ENCODE measurements around the gene PADI2.

PADI2 gene

DNA sequence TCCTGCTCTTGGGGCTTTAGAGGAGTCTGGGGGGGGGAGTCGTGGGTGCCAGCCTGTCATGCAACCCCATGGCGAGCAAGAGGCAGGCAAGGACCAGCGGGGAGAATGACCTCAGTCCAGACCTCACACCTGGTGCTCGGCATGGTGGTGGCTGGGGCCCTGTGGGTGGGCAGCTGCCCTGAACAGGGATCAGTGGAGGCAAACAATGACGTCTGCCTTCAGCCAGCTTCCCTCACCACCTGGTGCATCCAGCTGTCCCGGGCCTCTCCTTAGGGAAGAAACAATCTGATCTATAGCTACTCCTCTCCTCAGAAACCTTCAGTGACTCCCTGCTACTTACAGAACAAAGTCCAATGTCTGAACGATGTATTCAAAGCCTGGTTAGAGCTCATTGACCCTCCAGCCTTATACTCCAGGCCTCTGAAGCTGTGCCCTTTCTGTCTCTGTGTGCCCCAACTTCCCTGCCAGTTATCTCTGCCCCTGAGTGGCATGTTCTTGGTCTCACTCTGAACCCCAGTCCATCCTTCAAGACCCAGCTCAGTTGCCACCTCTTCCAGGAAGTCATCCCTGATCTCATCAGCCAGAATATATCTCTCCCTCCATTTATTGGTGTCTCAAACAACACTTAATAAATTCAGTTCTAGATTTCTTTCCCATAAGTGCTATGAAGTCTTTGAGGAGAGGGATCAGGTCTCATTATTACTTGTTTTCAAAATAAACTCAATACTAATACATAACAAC, 6.6 kb downstream of the PADI2 start:
- DNase-seq: no peak

DNA sequence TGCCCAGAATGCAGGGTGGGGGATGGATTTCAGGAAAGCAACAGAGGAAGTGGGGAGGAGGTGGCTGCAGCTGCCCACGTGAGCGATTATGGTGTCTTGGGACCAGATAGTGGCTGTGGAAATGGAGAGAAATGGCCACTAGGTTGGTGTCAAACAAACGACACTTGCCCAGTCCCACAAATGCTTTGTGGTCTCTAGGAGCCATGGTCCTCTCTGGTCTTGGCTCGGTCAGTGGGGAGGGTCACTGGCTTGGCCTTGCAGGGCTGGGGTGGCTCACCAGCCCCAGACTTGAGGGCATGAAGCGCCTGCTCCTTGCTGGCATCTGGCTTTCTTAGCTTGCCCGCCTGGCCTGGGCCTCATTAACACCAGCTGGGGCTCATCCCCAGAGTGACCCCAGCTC, 7.2 kb downstream of the PADI2 start:
- DNase-seq: no peak

DNA sequence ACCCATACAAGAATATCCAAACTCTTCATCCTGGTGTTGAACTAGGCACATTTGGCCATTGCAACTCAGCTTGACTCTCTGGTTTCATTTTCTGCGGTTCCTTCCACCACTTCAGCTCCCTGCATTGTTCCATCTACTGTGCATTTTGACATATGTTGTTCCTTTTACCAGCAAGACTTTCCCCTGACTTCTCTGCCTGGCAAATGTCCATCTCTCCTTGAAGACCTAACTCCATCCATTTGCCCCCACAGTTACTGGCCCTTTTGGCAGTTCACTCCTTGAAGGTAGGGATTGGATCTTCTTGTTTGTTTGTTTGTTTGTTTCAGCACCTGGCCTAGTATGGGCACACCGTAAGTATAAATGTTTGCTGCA, 8.7 kb downstream of the PADI2 start:
- DNase-seq: no peak

DNA sequence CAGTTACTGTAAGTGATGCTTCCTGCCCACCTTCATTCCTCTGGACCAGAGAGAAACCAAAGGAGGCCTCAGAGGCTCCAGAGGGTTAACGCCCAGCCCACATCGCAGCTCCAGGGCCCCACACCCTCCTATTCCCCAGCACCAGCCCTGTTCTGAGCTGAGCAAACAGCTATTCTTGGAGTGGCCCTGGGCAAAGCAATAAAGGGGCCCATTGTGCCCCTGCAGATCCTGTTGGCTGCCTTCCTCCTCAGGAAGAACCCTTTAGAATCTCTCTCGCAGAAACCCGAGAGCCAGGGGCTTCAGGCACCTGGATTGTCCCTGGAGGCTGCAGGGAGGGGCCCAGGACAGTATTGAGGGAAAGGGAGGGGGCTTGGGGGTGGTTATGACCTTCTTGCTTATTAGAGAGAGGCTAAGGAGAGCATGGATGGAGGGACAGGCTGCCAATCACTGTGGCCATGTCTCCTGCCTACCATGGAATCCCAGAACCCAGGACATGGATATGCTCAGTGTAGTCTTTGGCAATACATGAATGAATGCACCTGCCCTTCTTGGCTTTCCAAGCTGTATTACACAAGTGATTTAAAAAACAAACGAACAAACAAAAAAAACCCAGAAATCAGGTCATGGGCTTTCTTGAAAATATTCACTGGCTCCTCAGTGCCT, 9.2 kb downstream of the PADI2 start:
- DNase-seq: peak; percentile 28

DNA sequence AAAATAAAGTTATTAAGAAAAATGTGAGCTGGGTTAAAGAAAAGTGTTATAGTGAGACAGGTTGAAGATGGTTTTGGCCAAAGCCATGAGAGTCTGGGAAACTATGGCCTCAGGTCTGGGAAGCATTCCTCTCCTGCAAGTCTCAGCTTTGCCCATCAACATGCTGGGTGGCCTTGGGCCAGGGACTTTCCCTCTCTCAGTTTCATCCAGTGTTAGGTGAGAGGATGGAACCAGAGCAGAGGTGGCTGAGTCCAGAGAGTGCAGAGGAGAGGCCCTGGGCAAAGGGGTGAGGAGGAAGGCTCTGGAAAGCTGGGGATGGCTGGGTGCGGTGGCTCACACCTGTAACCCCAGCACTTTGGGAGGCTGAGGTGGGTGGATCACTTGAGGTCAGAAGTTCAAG, 10.5 kb downstream of the PADI2 start:
- DNase-seq: no peak

DNA sequence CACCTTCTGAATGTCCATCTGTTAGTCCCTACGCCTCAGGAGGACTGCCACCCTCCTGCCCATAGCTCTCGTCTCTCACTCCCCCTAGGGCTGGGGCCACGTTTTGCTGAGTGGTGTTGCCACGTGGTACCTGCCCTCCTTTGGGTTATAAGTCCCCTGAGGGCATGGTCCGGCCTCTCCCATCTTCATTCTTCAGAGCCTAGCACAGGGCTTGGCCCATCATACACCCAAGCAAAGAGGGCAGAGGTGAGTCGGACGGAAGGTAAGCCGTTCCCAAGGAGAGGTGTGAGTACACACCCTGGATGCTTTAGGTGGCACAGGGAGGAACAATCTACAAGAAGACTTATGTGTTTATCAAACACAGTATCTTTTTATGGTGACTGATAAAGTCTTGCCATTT, 10.9 kb downstream of the PADI2 start:
- no peak for DNase-seq

DNA sequence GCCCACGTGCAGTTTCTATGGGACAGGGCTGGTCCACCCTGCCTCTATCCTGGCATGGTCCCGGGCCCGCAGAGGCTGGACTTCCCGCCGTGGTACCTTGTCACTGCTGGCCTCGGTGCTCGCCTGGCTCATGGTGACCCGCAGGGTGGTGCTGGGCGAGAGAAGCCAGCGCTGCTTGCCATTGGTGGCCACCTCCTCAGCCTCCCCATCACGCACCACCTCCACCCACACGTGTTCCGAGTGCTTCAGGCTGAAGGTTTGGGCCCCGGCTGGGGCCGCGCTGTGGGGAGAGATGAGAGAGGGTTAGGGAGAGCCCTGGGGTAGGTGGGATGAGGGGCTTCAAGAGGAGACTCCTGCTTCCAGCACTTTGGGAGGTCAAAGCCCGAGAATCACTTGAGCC, 14.5 kb downstream of the PADI2 start:
- DNase-seq: no peak

DNA sequence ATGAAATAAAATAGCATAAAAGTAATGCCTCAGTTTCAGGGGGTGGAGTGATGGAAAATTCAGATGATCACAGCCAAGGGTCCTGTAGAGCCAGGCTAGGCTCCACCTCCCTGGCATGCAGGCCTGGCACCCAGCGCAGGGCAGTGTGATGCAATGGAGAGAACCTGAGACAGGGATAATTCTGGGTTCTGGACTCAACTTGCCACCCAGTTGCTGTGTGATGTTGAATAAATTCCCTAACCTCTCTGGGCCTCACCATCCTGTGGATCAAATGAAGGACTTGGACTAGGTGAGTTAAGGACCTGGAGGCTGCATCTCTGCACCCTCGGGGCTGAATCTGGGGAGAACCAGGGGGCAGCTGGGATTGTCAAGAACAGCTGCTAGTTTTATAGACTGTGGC, 17.0 kb downstream of the PADI2 start:
- no peak for DNase-seq

DNA sequence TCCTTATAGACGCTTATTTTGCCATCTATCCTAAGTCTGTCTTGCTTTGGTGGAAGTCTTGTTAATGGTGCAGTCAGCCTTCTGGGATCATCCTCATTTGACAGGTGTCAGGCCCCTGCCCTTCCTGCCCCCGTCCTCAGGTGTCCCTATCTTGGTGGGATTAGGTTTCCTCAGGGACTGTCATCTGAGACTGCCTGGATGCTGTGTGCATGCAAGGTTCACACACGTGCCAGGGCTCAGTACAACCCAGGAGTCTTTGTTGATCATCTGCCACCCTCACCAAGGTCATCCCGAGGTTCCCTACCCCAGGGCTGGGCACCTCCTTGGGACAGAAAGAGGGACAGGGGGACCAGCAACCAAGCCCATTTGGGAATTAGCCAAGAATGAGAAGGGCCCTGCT, 18.0 kb downstream of the PADI2 start:
- DNase-seq: no peak

DNA sequence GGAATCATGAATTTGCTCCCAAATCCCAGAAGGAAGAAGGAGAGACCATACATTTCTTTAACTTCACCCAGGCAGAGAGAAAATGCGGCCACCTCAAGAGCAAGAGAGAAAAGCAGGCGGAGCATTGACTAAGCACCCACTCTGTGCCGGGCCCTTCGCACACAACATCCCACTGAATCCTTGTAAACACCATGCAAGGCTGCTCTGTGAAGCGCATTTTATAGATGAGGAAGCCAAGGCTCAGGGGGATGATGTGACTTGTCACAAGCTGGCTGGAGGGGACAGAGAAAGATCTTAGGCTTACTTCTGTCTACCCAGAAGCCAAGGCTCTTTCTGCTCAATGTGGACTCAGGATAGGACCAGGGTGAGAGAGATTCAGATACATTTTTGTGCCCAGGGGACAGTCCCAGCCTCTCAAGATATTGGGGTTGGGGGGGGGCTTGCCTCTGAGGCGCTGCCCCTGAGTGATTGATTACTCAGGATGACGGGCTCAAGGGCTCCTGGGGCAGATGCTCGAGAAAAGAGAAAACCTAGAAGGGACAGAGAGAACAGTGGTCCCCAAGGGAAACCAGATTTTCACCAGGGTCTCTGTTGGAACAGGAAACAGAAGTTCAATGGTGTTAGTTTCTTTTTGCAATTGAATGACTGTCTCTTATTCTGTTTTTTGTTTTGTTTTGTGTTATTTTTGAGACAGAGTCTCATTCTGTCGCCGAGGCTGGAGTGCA, 19.5 kb downstream of the PADI2 start:
- DNase-seq: no peak

DNA sequence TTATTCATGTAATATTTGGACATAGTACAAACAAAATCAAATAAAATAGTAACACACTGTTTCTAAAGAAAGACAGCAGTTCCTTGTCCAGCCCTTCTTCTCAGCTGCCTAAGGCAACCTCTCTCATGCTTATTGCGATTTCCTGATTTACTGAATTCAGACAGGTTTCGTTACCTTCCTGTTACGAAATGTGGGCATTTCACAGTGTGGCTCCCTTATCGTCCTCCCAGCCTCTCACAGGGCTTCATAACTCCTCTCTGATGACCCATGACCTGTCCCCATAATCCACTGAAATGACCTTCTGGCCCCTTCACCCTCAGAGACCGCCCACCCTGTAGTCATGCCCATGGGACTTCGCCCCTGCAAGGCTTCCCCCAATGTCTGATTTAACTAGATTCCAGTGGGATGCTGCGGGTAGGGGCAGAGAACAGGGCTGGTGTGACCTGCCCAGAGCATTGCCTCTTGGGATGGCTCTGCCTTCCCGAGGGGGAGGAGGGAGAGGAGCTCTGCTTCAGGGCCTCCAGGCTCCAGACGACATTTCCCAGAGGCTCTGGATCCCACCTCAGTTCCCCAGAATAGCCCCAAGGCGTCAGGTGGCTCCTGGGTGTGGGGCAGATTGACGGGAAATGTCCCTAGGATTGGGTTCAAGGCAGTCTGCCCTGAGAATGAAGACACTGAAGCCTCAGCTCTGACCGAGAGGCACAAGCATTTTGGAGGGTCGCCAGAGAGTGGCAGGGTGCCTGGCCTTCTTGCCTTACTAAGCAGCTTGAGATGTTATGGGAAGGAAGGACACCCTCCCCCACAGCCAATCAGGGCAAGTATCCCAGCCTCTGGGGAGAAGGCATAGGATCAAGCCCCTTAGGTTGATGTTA, 20.6 kb downstream of the PADI2 start:
- no peak for DNase-seq

DNA sequence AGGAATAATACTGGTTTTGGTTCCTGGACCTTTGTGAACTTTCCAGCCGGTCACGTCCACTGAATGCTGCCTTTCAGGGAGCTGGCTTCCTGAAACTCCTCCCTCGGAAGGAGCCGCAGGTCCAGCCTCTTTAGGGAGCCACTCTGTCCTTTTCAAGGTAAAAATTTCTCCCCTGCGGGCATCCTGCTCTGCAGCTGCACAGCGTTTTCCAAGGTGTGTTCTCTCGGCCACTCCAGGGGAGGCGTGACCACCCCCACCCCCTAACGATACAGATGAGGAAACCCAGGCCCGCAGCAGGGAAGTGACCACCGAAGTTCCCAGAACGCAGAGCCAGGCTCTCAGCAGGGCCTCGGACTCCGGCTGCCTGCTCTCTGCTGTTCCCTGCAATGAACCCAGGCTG, 21.5 kb downstream of the PADI2 start:
- DNase-seq: no peak

DNA sequence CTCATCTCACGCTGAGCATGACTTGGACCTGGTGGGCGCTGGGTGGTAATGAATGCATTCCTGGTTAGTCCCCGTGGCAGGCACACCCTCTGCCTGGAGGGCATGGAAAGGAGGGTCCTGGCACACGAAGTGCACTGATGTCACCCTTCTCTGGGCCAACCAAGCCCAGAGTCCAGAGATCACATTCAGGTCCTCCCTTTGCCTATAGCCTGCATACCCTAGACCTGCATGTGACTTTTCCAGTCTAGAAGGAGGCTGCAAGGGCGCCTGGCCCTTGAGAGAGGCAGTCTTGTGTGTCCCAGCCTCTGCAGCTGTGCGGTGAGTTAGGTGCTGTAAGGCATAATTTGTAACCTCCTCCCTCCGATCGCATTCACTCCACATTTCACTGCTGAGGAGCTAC, 22.1 kb downstream of the PADI2 start:
- DNase-seq: no peak

DNA sequence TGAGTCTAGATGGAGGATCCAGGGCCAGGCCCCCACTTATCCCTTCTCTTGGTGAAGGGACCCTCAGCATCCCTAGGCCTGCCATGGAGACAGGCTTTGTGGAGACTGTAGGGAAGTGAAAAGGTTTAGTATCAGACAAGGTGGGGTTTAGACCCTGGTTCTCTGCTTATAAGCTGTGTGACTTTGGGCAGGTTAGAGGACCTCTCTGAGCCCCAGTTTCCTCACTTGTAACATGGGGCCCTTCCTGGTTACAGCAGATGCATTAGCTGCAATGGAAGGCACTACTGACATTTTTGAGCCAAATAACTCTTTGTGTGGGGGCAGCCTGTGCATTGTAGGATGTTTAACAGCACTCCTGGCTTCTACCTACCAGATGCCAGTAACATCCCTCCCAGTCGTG, 22.7 kb downstream of the PADI2 start:
- no peak for DNase-seq

DNA sequence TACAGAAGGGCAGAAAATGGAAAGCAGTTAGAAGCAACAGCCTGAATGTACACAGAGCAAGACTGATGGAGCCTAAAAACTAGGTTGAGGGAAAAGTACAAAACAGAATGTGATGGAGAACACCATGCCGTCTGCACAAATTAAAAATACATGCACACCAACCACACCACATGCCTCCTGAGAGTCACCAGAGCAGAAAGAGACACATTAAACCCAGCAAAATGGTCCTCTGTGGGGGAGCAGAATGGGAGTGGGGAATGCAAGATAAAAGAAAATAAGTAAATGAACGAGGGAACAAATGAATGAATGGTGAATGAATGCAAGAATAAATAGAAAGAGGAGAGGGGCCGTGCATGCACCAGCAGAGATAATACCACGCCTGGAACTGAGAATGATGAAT, 24.1 kb downstream of the PADI2 start:
- DNase-seq: no peak

DNA sequence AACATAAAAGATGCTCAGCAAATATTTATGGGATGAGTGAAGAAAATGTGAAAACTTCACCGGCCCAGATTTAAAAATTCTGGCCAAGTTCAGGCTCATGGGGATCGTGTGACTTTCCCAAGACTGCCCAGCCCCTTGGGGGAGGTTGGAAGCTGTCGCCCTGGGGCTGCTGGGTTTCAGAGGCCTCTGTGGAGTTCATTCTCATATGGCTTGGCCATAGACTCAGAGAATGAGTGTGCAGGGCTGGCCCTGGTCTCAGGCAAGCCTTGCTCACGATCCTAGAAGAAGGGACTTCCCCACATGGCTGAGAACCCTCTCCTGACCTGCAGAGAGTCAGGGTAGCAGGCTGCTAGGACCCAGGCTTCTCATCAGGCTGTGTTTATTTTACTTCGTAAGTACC, 24.6 kb downstream of the PADI2 start:
- no peak for DNase-seq

DNA sequence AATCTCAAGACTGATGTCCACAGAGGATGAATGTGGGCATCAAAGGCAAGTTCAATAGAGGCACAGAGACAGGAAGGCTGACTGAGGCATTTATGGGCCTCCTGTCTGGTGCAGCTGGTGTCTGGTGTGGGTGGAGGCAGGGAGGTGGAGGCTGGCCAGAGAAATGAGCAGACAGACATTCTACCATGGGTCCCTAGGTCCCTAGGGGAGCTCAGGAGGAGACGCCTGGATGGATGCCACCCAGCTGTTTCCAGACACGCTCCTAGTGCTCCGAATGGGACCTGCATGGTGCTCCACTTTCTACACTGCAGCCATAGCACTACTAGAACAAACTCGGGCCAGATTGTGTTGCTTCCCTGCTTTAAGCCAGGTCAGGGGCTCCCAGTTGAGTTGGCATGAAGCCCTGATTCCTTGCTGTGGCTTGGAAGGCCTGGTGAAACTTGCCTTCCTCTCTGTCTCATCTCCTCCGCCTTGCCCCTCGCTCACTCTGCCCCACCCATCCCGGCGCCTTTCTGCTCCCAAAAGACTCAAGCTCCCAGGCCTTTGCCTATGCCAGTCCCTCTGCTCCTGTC, 25.3 kb downstream of the PADI2 start:
- DNase-seq: no peak

DNA sequence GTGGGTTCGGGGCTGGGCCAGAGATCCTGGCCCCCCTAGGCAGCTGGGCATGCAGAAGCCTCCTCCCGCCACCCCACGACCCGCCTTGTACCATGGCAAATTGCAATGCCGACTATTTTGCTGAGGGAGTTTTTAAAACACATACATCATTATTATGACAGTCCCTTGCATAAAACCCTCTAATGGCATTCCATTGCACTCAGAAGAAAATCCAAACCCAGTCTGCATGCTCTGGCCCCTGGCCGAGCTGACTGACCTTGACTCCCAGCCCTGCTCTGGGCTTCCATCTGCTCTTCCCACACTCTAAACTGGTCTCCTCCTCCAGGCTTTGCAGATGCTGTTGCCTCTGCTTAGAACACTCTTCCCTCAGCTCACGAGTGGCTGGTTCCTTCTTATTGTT, 28.0 kb downstream of the PADI2 start:
- no peak for DNase-seq

DNA sequence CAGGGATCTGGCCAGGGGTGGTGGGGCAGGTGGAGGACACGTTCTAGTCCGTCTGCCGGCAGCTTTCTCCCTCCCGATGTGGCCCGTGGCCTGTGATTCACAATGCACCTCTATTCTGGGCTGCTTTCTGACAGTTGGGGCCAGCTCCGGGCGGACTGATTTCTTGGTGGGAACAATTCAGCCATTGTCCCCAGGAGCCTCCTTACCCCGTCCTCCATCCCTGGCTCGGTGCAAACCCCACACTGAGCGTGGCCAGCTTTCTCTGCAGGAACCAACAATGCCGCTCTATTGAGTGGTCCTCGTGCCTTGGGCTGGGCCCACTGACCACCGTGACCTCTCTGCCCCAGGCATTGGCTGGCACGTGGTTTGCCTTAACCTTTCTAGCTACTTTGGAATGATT, 29.7 kb downstream of the PADI2 start:
- no peak for DNase-seq

DNA sequence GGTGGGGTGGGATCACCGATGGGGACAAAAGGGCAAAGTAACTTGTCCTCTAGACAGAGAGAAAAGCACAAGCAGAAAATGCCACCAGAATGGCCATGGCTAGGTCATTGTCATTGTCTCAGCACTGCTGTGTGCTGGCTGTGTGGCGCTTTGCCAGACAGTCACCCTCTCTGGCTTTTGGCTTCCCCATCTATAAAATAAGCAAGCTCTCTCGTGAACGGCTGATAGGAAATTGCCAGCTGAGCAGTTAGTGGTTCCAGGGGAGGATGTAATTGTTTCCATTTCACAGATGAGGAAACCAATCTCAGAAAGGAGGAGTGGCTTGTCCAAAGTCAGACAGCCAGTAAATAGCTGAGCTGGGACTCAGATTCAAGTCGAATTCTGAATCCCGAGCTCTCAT, 32.5 kb downstream of the PADI2 start:
- DNase-seq: no peak

DNA sequence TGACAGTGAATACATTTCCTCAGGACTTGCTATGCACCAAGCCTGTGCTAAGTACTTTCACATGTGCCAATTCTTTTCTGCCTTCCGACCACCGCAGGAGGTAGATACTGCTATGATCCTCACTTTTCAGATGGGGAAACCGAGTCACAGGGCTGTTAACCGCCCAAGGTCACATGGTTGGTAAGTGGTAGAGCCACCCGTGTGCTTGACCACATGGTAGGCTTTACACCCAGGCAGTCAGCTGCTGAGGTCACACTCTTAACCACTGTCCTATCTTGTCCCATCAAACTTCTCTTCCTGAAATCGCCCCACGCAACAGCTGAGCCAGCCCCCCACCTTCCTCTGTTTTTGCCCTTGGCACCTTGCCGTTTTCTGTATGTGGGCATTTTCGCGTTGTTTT, 34.5 kb downstream of the PADI2 start:
- no peak for DNase-seq

DNA sequence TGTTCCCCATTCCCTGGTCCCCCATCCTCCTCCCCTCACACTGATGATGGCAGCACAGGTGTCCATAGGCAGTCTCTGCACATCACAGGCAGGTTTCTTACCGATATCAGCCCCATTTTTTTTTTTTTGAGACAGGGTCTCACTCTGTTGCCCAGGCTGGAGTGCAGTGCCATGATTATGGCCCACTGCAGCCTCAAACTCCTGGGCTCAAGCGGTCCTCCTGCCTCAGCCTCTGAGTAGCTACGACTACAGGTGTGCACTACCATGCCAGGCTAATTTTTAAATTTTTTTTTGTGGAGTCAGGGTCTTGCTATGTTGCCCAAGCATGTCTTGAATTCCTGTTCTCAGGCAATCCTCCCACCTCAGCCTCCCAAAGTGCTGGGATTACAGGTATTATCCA, 36.5 kb downstream of the PADI2 start:
- no peak for DNase-seq

DNA sequence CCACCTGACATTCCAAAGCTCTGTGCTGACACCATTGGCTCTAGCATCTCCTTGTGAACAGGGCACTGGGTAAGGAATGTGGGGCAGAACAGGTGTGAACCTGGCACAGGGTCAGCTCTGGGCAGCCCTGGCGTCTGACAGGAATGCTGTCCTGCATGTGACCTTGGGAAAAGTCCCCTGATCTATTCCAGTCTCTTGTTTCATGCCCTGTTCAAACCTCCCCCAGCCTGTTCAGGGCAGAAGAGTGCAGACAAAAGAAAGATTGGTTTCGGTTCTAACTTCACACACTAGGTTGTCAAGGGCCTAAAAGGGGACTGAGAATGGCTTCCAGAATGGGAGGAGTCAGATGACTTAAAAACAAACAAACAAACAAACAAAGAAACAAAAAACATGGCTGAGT, 37.8 kb downstream of the PADI2 start:
- peak; percentile 7 for DNase-seq
